ENCODE data around the gene GALNT18. TPM values are rescaled to one million over a fixed set of nuclear protein-coding genes. Genes with fewer than 3 reads are reported as not detected.

The GALNT18 gene
- total RNA-seq, 2 donors from 2014 or later = 28.2 to 57.8 TPM

DNA sequence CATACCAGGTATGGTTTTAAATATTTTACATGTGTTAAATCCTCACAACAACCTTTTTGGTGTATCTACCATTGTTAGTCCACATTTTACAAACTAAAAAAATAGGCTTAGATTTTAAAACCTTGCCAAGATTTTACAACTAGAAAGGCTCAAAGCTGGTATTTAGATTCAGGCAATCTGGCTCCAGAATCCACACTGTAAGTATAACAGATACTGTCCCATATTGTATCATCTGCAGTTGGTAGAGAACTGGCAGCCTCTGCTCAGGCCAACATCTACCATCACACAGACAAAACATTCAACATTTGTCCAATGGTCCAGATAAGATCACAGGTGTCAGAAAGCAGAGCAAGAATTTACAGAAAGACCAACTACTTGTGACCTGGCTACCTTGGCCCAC, 299.7 kb downstream of the GALNT18 start:
- H3K27ac ChIP-seq = no peak overlapping the region
- no peaks in the 10 kb centered on the region for H3K27me3 ChIP-seq (replicated peaks; ENCODE audit: insufficient read depth)
- H3K9me3 ChIP-seq = no peaks in the 10 kb centered on the region
- ATAC-seq (ENCODE audit: insufficient number of reproducible peaks, low FRiP score, low read depth) = no peak
- TF ChIP-seq, protein P1, sequence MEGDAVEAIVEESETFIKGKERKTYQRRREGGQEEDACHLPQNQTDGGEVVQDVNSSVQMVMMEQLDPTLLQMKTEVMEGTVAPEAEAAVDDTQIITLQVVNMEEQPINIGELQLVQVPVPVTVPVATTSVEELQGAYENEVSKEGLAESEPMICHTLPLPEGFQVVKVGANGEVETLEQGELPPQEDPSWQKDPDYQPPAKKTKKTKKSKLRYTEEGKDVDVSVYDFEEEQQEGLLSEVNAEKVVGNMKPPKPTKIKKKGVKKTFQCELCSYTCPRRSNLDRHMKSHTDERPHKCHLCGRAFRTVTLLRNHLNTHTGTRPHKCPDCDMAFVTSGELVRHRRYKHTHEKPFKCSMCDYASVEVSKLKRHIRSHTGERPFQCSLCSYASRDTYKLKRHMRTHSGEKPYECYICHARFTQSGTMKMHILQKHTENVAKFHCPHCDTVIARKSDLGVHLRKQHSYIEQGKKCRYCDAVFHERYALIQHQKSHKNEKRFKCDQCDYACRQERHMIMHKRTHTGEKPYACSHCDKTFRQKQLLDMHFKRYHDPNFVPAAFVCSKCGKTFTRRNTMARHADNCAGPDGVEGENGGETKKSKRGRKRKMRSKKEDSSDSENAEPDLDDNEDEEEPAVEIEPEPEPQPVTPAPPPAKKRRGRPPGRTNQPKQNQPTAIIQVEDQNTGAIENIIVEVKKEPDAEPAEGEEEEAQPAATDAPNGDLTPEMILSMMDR (IDR thresholded peaks at IDR 0.05) = no peak
- no peaks in the 10 kb centered on the region for H3K36me3 ChIP-seq
- no peaks in the 10 kb centered on the region for H3K4me1 ChIP-seq (ENCODE audit: control insufficient read depth in 1 of 2, low read depth in 2 of 2)
- H3K4me3 ChIP-seq = no peak overlapping the region
- no peak for DNase-seq (ENCODE audit: low spot score)

- Histone ChIP-seq H3K4me1 (ENCODE audit: control insufficient read depth in 1 of 2, low read depth in 2 of 2) (no peaks in the 10 kb centered on the region), H3K27me3 (replicated peaks; ENCODE audit: insufficient read depth) (no peaks in the 10 kb centered on the region), H3K27ac (no peak overlapping the region), H3K4me3 (no peak overlapping the region), H3K36me3 (no peaks in the 10 kb centered on the region), H3K9me3 (no peaks in the 10 kb centered on the region)
- DNase-seq (ENCODE audit: low spot score) (no peak), ATAC-seq (ENCODE audit: insufficient number of reproducible peaks, low FRiP score, low read depth) (no peak)
- TF ChIP-seq, protein P1 (IDR thresholded peaks at IDR 0.05) = no peak
Observed at GRCh38 chr11:11320825-11321224, 301.0 kb downstream of the GALNT18 start.

DNA sequence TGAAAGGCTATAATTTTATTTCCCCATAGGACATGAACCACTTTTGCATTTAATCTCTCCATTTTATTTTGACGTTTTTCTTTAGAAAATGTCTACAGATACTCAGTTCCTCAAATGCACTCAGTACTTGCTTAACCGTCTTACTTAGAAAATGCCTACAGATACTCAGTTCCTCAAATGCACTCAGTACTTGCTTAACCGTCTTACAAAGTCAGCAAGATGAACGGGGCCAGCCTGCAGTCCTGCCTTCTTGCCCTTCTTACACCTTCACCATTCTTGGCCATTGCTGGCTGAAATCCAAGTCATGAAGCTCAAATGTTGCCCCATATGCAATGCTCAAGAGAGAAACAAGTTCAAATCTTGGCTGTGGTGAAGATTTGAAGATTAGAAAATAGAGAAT, 302.8 kb downstream of the GALNT18 start:
- TF ChIP-seq, protein P1 (IDR thresholded peaks at IDR 0.05) = no peak
- Histone ChIP-seq H3K9me3 (no peaks in the 10 kb centered on the region), H3K4me1 (ENCODE audit: control insufficient read depth in 1 of 2, low read depth in 2 of 2) (peaks cover 0 to 8% of the 10 kb centered on the region in 2 donors), H3K4me3 (no peak overlapping the region), H3K27ac (no peak overlapping the region), H3K36me3 (no peaks in the 10 kb centered on the region), H3K27me3 (replicated peaks; ENCODE audit: insufficient read depth) (no peaks in the 10 kb centered on the region)
- ATAC-seq (ENCODE audit: insufficient number of reproducible peaks, low FRiP score, low read depth) (no peak), DNase-seq (ENCODE audit: low spot score) (no peak)

DNA sequence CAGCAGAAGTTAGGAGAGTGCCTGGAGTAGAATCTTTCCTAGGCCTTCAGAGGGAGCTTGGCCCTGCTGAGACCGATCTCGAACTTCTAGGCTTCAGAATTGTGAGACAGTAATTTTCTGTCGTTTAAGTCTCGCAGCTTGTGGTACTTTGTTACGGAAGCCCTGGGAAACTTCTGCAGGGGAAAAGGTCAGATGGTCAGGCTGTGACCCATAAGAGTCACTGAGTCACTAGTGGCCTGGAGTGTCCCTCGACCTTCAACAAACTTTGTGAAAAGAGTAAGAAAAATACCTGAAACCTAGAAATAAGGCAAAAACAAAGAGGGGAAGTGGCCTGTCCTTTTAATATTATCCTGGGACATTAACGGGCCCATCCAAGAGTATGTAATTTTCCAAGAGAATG, 303.3 kb downstream of the GALNT18 start:
- TF ChIP-seq, protein P1 (IDR thresholded peaks at IDR 0.05) = no peak
- no peaks in the 10 kb centered on the region for H3K27me3 ChIP-seq (replicated peaks; ENCODE audit: insufficient read depth)
- DNase-seq (ENCODE audit: low spot score) (no peak), ATAC-seq (ENCODE audit: insufficient number of reproducible peaks, low FRiP score, low read depth) (no peak)
- no peak overlapping the region for H3K4me3 ChIP-seq
- H3K9me3 ChIP-seq = no peaks in the 10 kb centered on the region
- peaks cover 0 to 13% of the 10 kb centered on the region in 2 donors for H3K4me1 ChIP-seq (ENCODE audit: control insufficient read depth in 1 of 2, low read depth in 2 of 2)
- H3K36me3 ChIP-seq = no peaks in the 10 kb centered on the region
- H3K27ac ChIP-seq = no peak overlapping the region

DNA sequence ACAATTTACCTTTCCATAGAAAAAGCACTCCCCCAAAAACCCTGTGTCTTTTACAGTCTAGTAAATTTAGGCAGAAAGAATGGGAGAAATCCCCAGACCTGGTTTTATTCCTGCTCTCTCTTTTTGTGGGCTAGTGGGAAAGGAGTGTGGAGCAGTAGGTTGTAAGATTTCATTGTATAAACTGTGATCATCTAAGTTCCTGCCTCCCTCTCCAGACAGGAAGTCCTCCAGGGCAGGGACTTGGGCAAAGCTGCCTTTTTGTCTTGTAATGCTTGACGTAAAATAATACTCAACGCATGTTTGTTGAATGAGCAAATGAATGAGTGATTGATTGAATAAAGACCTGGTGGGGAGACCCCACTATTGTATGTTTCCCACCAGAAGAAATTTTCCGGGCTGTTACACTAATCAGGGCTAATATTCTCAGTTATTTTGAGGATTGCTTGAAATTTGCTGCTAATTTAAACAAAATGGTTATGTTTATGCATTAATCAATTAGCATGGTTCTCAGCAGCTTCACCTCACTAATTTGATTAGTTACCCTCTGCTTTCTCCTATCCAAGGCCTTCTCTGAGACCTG, 305.1 kb downstream of the GALNT18 start:
- no peak for DNase-seq (ENCODE audit: low spot score)
- no peak for ATAC-seq (ENCODE audit: insufficient number of reproducible peaks, low FRiP score, low read depth)
- TF ChIP-seq, protein P1 (IDR thresholded peaks at IDR 0.05) = no peak
- Histone ChIP-seq H3K27ac (no peak overlapping the region), H3K27me3 (replicated peaks; ENCODE audit: insufficient read depth) (no peaks in the 10 kb centered on the region), H3K36me3 (no peaks in the 10 kb centered on the region), H3K4me3 (no peak overlapping the region), H3K4me1 (ENCODE audit: control insufficient read depth in 1 of 2, low read depth in 2 of 2) (peaks cover 0 to 21% of the 10 kb centered on the region in 2 donors), H3K9me3 (no peaks in the 10 kb centered on the region)
